ENCODE results near the gene HHATL.

DNA sequence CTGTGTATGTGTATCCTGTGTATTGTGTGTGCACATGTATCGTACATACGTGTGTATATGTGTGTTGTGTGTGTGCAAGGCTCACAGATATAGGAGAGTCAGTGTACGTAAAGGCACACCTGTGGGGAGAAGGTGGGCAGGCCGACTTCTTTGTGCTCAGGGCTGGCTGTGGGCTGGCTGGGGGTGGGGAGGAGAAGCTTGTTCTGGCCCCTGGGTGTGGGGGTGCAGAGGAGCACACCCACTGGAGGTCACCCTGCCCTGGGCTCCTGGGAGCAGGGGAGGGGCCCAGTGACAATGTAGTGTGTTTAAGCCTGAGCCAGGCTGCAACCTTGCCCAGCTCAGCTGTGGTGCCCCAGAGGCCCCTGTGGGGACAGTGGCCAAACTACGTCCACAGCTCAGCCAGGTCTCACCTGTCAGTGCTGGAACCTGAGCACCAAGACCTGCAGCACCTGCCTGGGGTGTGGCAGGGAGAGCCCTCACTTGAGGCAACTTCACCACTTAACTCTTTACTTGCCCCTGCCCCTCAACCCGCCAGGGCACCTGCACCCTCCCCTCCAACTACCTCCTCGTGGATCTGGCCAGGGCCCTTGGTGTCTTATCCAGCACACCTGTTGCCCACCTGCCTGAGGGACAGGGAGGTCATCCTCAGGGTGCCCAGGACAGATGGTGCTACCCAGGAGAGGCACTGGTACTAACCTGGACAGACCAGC, 2.6 kb upstream of the HHATL start:
- TF ChIP-seq, protein P1, sequence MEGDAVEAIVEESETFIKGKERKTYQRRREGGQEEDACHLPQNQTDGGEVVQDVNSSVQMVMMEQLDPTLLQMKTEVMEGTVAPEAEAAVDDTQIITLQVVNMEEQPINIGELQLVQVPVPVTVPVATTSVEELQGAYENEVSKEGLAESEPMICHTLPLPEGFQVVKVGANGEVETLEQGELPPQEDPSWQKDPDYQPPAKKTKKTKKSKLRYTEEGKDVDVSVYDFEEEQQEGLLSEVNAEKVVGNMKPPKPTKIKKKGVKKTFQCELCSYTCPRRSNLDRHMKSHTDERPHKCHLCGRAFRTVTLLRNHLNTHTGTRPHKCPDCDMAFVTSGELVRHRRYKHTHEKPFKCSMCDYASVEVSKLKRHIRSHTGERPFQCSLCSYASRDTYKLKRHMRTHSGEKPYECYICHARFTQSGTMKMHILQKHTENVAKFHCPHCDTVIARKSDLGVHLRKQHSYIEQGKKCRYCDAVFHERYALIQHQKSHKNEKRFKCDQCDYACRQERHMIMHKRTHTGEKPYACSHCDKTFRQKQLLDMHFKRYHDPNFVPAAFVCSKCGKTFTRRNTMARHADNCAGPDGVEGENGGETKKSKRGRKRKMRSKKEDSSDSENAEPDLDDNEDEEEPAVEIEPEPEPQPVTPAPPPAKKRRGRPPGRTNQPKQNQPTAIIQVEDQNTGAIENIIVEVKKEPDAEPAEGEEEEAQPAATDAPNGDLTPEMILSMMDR (IDR thresholded peaks at IDR 0.05; ENCODE audit: low read length) = no peak
- TF ChIP-seq EZH2 (optimal IDR thresholded peaks at IDR 0.05; ENCODE audit: low read depth, low read length) = no peak
